ENCODE data around the gene FUT7. TPM values are rescaled to one million over a fixed set of nuclear protein-coding genes. Genes with fewer than 3 reads are reported as not detected.

Gene FUT7
- total RNA-seq, 4 donors from 2014 or later = 0.22 to 0.39 TPM; not detected in 2

DNA sequence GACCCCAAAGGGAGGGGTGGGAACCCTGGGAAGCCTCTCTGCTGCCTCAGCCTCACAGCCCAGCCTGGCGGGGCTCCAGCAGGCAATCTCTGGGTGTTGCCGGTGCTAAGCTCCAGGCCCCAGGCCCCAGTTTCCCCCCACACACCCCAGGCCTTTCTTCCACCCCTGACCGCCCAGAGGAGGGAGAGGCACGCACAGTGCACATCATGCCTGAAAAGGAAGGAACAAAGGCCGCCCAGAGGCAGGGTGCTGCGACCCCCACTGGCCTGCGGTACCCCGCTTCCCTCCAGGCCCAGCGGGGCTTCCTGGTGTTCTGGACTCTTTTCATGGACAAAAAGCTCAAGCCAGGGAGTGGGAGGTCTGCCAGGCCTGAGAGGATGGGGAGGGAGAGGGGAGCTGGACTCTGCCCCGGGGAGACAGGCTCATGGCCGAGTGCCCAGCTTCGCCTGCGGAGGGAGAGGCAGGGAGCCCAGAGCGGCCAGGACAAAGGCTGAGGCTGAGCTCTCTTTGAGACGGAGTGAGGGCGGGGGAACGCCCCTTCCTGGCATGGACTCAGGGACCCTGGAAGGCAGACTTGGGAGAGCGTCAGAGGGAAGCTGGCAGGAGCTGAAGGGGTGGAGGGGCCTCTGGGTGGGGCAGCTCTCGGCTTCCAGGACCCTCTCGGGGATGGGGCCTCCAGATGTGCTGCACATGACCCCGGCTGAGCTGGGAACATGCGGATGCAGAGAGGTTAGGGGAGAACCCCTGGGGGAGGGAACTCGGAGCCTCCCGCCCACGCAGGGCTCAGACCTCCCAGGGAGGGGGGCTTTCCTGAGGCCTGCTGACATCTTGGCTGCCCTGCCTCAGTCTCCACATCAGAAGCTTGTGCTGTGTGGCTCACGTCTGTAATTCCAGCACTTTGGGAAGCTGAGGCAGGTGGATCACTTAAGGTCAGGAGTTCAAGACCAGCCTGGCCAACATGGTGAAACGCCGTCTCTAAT is 23.8 kb upstream of the FUT7 start:
- DNase-seq (ENCODE audit: low spot score in 2 of 2) = peak; percentile 64 to 94
- TF ChIP-seq CTCF (IDR thresholded peaks at IDR 0.05) = no peak
- TF ChIP-seq POLR2A (IDR thresholded peaks at IDR 0.05) = no peak
- intact Hi-C loops (cut with DNase I; ENCODE audit: low total_unique reads) = no loop called here
- WGBS, 2 donors = 28 to 30% methylated on average over 23 to 26 of the region's 28 CpGs
- no peak overlapping the region for H3K4me3 ChIP-seq (ENCODE audit: low read depth, poor library complexity, severe bottlenecking)

DNA sequence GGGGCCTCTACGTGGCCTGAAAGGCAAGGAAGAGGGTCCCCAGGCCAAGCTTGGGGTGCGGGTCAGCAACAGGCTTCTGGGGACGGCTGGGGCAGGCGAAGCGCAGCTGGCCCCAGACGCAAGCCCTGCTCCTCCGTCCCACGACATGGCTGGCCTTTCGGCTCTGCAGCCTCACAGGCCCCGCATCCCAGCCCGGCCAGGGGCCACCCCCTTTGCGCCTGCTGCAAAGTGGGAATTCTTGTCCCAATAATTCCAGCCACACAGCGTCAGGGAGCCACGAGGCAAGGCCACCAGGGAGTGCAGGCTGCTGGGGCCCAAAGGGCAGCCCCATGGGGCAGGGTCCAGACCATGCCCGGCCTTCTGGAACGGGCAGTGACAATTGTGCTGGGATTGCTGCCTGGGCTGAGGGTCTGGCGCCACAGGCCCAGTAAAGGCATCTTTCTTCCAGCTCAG is 23.1 kb upstream of the FUT7 start:
- H3K4me3 ChIP-seq (ENCODE audit: low read depth, poor library complexity, severe bottlenecking) = no peak overlapping the region
- intact Hi-C loops (cut with DNase I; ENCODE audit: low total_unique reads) = no loop called here
- 76 to 81% methylated on average over 12 of the region's 17 CpGs for WGBS, 2 donors
- TF ChIP-seq CTCF (IDR thresholded peaks at IDR 0.05) (no peak), POLR2A (IDR thresholded peaks at IDR 0.05) (no peak)
- DNase-seq (ENCODE audit: low spot score in 2 of 2) = no peak

- WGBS, 2 donors = 40 to 41% methylated on average over 28 to 33 of the region's 90 CpGs
- TF ChIP-seq CTCF (IDR thresholded peaks at IDR 0.05) = no peak
- TF ChIP-seq POLR2A (IDR thresholded peaks at IDR 0.05) = no peak
- no peak for DNase-seq (ENCODE audit: low spot score in 2 of 2)
Observed at GRCh38 chr9:137053944-137054931, 22.4 kb upstream of the FUT7 start, which contains the start of gene ENTPD2. Gene ENTPD2 (minus strand): TSS chr9:137054061. CDS start chr9:137053997, 64 bp downstream.

GRCh38 chr9:137052998-137053943 is 21.4 kb upstream of the FUT7 start:
- DNase-seq (ENCODE audit: low spot score in 2 of 2) = no peak
- intact Hi-C loops (cut with DNase I; ENCODE audit: low total_unique reads) = no loop called here
- TF ChIP-seq POLR2A (IDR thresholded peaks at IDR 0.05) (no peak), CTCF (IDR thresholded peaks at IDR 0.05) (no peak)
- WGBS, 2 donors = 46 to 77% methylated on average over 13 to 21 of the region's 71 CpGs
- H3K4me3 ChIP-seq (ENCODE audit: low read depth, poor library complexity, severe bottlenecking) = peak overlapping the region; percentile 35

More at GRCh38 chr9:137053944-137054931, 22.4 kb upstream of the FUT7 start, which contains the start of gene ENTPD2:
- intact Hi-C loops (cut with DNase I; ENCODE audit: low total_unique reads) = no loop called here
- H3K4me3 ChIP-seq (ENCODE audit: low read depth, poor library complexity, severe bottlenecking) = peak within 1 kb of the TSS; percentile 35

All from lower leg skin (tissue), 4 donors.